Loucy (cell line): Measurements from ENCODE around the gene FEM1B.

ENCODE experiments used
- H2AFZ ChIP-seq: fragments of 200-600 bp; sonication (generic); 2 replicates; pipeline ENCODE4 v1.6.0; 2016; ENCODE audit warnings: antibody characterized with exemption, mild to moderate bottlenecking, low read length, moderate library complexity
- H3F3A ChIP-seq: fragments of 200-600 bp; 2 replicates; pipeline ENCODE4 v1.6.0; 2016; ENCODE audit warnings: antibody characterized with exemption, low read depth, mild to moderate bottlenecking
- H3K27me3 ChIP-seq: fragments of 200-600 bp; sonication (generic); 2 replicates; pipeline ENCODE4 v1.6.1; 2014; ENCODE audit warnings: low read length, mild to moderate bottlenecking; ENCODE audit not compliant: insufficient read depth, poor library complexity, severe bottlenecking
- H3K36me3 ChIP-seq: fragments of 200-600 bp; sonication (generic); 2 replicates; pipeline ENCODE4 v1.6.1; 2016; ENCODE audit warnings: low read length; ENCODE audit not compliant: insufficient read depth
- H3K4me1 ChIP-seq: fragments of 200-600 bp; sonication (generic); 2 replicates; pipeline ENCODE4 v1.5.1; 2014; ENCODE audit warnings: low read length, mild to moderate bottlenecking; ENCODE audit not compliant: insufficient read depth, poor library complexity, severe bottlenecking
- H3K4me2 ChIP-seq: fragments of 200-600 bp; sonication (generic); 2 replicates; pipeline ENCODE4 v1.6.0; 2014; ENCODE audit warnings: antibody characterized with exemption, low read length, low read depth, mild to moderate bottlenecking; ENCODE audit not compliant: poor library complexity, severe bottlenecking
- H3K4me3 ChIP-seq: fragments of 200-600 bp; sonication (generic); 2 replicates; pipeline ENCODE4 v1.5.1; 2014; ENCODE audit warnings: low read length, mild to moderate bottlenecking, mixed read lengths; ENCODE audit not compliant: poor library complexity, severe bottlenecking
- H3K79me2 ChIP-seq: fragments of 200-600 bp; sonication (generic); 2 replicates; pipeline ENCODE4 v1.6.1; 2014; ENCODE audit warnings: low read length; ENCODE audit not compliant: insufficient read depth
- H3K9ac ChIP-seq: fragments of 200-600 bp; sonication (generic); 2 replicates; pipeline ENCODE4 v1.6.0; 2014; ENCODE audit warnings: mild to moderate bottlenecking, low read depth, low read length, moderate library complexity; ENCODE audit not compliant: poor library complexity, severe bottlenecking
- H3K9me2 ChIP-seq: fragments of 200-600 bp; sonication (generic); replicated peaks from 2 replicates; pipeline ENCODE4 v1.6.1; 2016; ENCODE audit warnings: low read depth, low read length, mixed read lengths
- H3K9me3 ChIP-seq: fragments of 200-600 bp; sonication (generic); 2 replicates; pipeline ENCODE4 v1.6.1; 2014; ENCODE audit warnings: mild to moderate bottlenecking, antibody characterized with exemption, low read length, low read depth; ENCODE audit not compliant: insufficient read depth
- H4K20me1 ChIP-seq: fragments of 200-600 bp; sonication (generic); 2 replicates; pipeline ENCODE4 v1.6.0; 2014; ENCODE audit warnings: antibody characterized with exemption, low read length, mild to moderate bottlenecking; ENCODE audit not compliant: insufficient read depth, poor library complexity, severe bottlenecking
- EZH2phosphoT487 ChIP-seq: fragments of 200-600 bp; IDR thresholded peaks from 2 replicates; pipeline ENCODE4 v1.6.1; 2018; ENCODE audit warnings: antibody characterized with exemption, mild to moderate bottlenecking, moderate library complexity, borderline replicate concordance
- TF ChIP-seq, protein P1 (sequence below): fragments of 200-600 bp; sonication (generic); conservative IDR thresholded peaks from 2 replicates; pipeline ENCODE4 v1.5.1; 2014; ENCODE audit warnings: mild to moderate bottlenecking, antibody characterized with exemption, low read length

Gene FEM1B

DNA sequence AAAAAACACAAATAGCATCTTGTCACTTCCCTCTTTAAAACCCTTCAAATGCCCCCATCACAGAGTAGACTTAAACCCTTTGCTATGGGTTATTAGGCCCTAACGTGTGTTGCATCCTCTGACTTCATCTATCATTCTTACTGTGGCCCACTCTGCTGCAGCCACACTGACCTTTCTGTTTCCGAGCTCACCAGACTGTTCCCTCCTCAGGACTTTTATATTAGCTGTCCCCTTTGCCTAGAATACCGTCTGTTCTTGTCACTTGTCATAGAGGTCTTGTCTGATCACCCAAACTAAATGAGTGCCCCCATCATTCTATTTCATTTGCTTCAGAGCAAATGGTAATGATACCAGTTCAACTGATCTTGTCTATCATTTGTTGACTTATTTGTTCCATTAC lies 877 bp upstream of the FEM1B start:
- H3K4me1 ChIP-seq = peaks cover 35% of the 10 kb centered on the region
- H3K27me3 ChIP-seq = no peaks in the 10 kb centered on the region
- no peaks in the 10 kb centered on the region for H3F3A ChIP-seq
- peak overlapping the region; percentile 93 for H3K4me3 ChIP-seq
- no peak for TF ChIP-seq EZH2phosphoT487
- TF ChIP-seq, protein P1, sequence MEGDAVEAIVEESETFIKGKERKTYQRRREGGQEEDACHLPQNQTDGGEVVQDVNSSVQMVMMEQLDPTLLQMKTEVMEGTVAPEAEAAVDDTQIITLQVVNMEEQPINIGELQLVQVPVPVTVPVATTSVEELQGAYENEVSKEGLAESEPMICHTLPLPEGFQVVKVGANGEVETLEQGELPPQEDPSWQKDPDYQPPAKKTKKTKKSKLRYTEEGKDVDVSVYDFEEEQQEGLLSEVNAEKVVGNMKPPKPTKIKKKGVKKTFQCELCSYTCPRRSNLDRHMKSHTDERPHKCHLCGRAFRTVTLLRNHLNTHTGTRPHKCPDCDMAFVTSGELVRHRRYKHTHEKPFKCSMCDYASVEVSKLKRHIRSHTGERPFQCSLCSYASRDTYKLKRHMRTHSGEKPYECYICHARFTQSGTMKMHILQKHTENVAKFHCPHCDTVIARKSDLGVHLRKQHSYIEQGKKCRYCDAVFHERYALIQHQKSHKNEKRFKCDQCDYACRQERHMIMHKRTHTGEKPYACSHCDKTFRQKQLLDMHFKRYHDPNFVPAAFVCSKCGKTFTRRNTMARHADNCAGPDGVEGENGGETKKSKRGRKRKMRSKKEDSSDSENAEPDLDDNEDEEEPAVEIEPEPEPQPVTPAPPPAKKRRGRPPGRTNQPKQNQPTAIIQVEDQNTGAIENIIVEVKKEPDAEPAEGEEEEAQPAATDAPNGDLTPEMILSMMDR = no peak
- peak overlapping the region; percentile 92 for H3K9ac ChIP-seq
- H3K36me3 ChIP-seq = no peaks in the 10 kb centered on the region
- H3K9me3 ChIP-seq = no peaks in the 10 kb centered on the region
- H4K20me1 ChIP-seq = peaks cover 33% of the 10 kb centered on the region
- H2AFZ ChIP-seq = peak overlapping the region; percentile 99
- peak overlapping the region; percentile 88 for H3K4me2 ChIP-seq
- H3K79me2 ChIP-seq = peaks cover 37% of the 10 kb centered on the region
- no peaks in the 10 kb centered on the region for H3K9me2 ChIP-seq

DNA sequence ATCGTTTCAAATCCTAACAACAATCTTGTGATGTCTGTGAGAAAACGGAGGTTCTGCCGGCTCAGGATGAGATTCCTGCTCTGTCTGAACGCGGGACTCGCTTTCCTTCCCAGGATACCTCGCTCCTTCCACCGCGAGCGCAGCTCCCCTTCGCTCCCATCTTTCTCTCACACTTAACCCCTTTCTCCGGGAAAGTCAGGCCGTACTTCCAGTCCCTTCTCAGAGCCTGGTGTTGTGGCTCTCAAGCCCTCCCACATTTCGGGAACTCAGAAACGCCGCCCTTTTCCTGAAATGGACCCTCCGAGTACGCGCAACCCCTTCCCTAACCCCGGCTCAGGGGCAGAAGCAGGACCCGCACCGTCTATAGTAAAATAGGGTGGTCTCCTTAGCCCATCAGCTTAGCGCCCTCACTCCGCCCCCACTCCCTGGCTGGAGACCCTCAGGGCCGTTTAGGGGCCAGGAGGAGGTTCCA lies 378 bp upstream of the FEM1B start:
- Histone ChIP-seq H3K79me2 (peaks cover 42% of the 10 kb centered on the region), H3K4me1 (peaks cover 39% of the 10 kb centered on the region), H3F3A (no peaks in the 10 kb centered on the region), H3K4me3 (peak overlapping the region; percentile 93), H3K9ac (peak overlapping the region; percentile 92), H3K36me3 (no peaks in the 10 kb centered on the region), H3K9me3 (no peaks in the 10 kb centered on the region), H4K20me1 (peaks cover 38% of the 10 kb centered on the region), H3K4me2 (peak overlapping the region; percentile 88), H3K27me3 (no peaks in the 10 kb centered on the region), H2AFZ (peak overlapping the region; percentile 99), H3K9me2 (no peaks in the 10 kb centered on the region)
- no peak for TF ChIP-seq EZH2phosphoT487
- TF ChIP-seq, protein P1 = no peak

DNA sequence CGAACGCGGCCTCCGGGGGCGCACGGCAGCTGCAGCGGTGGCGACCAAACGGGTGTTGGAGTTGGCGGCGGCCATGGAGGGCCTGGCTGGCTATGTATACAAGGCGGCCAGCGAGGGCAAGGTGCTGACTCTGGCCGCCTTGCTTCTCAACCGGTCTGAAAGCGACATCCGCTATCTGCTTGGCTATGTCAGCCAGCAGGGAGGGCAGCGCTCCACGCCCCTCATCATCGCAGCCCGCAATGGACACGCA lies 725 bp downstream of the FEM1B start:
- Histone ChIP-seq H3K4me1 (peaks cover 49% of the 10 kb centered on the region), H2AFZ (peak overlapping the region; percentile 99), H3K36me3 (no peaks in the 10 kb centered on the region), H3K4me2 (peak overlapping the region; percentile 88), H3K9me2 (no peaks in the 10 kb centered on the region), H3K79me2 (peaks cover 53% of the 10 kb centered on the region), H3K27me3 (no peaks in the 10 kb centered on the region), H4K20me1 (peaks cover 49% of the 10 kb centered on the region), H3K9ac (peak overlapping the region; percentile 92), H3K9me3 (no peaks in the 10 kb centered on the region), H3K4me3 (peak overlapping the region; percentile 93), H3F3A (no peaks in the 10 kb centered on the region)
- TF ChIP-seq EZH2phosphoT487 = no peak
- TF ChIP-seq, protein P1 = no peak; the same call in none of the 2 replicates
